GM10847 (cell line): ENCODE measurements around the gene EDC4.

Experiments
- POLR2A ChIP-seq: IDR thresholded peaks from 2 replicates; pipeline ENCODE4 v1.6.1; 2011; ENCODE audit not compliant: insufficient read length; ENCODE audit errors: extremely low read depth

The EDC4 gene

GRCh38 chr16:67846320-67847063 lies 26.4 kb upstream of the EDC4 start, which contains the start of gene NUTF2:
TSS of gene NUTF2 (plus strand) at chr16:67846933. CDS start at chr16:67865131, 18,198 bp downstream.
- TF ChIP-seq POLR2A = peak; percentile 64

GRCh38 chr16:67847064-67847861 lies 25.6 kb upstream of the EDC4 start, which contains the start of gene CENPT:
TSS of gene CENPT (minus strand) at chr16:67847693. CDS start at chr16:67833859, 13,834 bp downstream.
- TF ChIP-seq POLR2A = no peak

- TF ChIP-seq POLR2A = no peak
Measured at GRCh38 chr16:67848118-67848517, 24.7 kb upstream of the EDC4 start.

GRCh38 chr16:67853670-67854069 lies 19.2 kb upstream of the EDC4 start:
- no peak for TF ChIP-seq POLR2A

GRCh38 chr16:67855789-67856188 lies 17.1 kb upstream of the EDC4 start:
- TF ChIP-seq POLR2A = no peak

GRCh38 chr16:67856927-67857546 lies 15.8 kb upstream of the EDC4 start:
- TF ChIP-seq POLR2A = no peak

- TF ChIP-seq POLR2A = no peak
Measured at GRCh38 chr16:67857547-67858233, 15.2 kb upstream of the EDC4 start.

- no peak for TF ChIP-seq POLR2A
Measured at GRCh38 chr16:67858500-67858899, 14.4 kb upstream of the EDC4 start.

- TF ChIP-seq POLR2A = no peak
Measured at GRCh38 chr16:67860589-67861398, 12.1 kb upstream of the EDC4 start.

- TF ChIP-seq POLR2A = no peak
Measured at GRCh38 chr16:67861877-67862276, 11.0 kb upstream of the EDC4 start.

GRCh38 chr16:67862623-67863583 lies 9.9 kb upstream of the EDC4 start:
- no peak for TF ChIP-seq POLR2A

GRCh38 chr16:67864594-67864993 lies 8.3 kb upstream of the EDC4 start:
- no peak for TF ChIP-seq POLR2A

GRCh38 chr16:67865318-67865717 lies 7.5 kb upstream of the EDC4 start:
- TF ChIP-seq POLR2A = no peak
